ENCODE data around the gene VPS35L. TPM values are rescaled to one million over a fixed set of nuclear protein-coding genes. Genes with fewer than 3 reads are reported as not detected.

VPS35L gene
- total and polyA plus RNA-seq, 7 experiments from 2014 or later, result 38.6 to 52.0 (median 46.6) TPM

GRCh38 chr16:19515757-19516156 lies 39.7 kb upstream of the VPS35L start:
- ATAC-seq, result no peak
- H3K27me3 ChIP-seq (ENCODE audit: control insufficient read depth in 2 of 2, insufficient read depth in 2 of 2, low read length in 2 of 2), result no peaks in the 10 kb centered on the region
- H3K4me1 ChIP-seq (ENCODE audit: control insufficient read depth in 2 of 2, insufficient read depth in 2 of 2, low read length in 2 of 2), result peaks cover 3 to 5% of the 10 kb centered on the region in 2 donors
- no peak overlapping the region for H3K27ac ChIP-seq (ENCODE audit: low read depth, low read length)
- no peak overlapping the region for H3K4me3 ChIP-seq (ENCODE audit: low read length)
- ChIA-PET CTCF (interaction anchor here (0.6 kb wide), 1 partner anchor 49 kb away, joined by 3 read pairs; no protein-coding TSS in a partner anchor), POLR2A (no interaction called here)
- intact Hi-C loops (cut with micrococcal nuclease), result no loop called here
- no peaks in the 10 kb centered on the region for H3K9me3 Mint-ChIP-seq
- H3K9me3 ChIP-seq (ENCODE audit: control insufficient read depth in 2 of 3, low read length in 3 of 3), result no peaks in the 10 kb centered on the region
- H3K4me1 Mint-ChIP-seq, result peaks cover 27 to 59% (median 49%) of the 10 kb centered on the region in 7 donors
- H3K27me3 Mint-ChIP-seq, result no peaks in the 10 kb centered on the region
- H3K4me3 Mint-ChIP-seq, result no peak overlapping the region
- DNase-seq, result no peak
- peaks cover 0 to 43% (median 27%) of the 10 kb centered on the region in 5 donors for H3K36me3 Mint-ChIP-seq
- no peak overlapping the region for H3K27ac Mint-ChIP-seq
- H3K36me3 ChIP-seq (ENCODE audit: control insufficient read depth in 2 of 3, insufficient read depth in 3 of 3, low read length in 3 of 3), result peaks cover 0 to 26% (median 0%) of the 10 kb centered on the region in 3 experiments

- no peaks in the 10 kb centered on the region for H3K27me3 ChIP-seq (ENCODE audit: control insufficient read depth in 2 of 2, insufficient read depth in 2 of 2, low read length in 2 of 2)
- H3K9me3 ChIP-seq (ENCODE audit: control insufficient read depth in 2 of 3, low read length in 3 of 3), result no peaks in the 10 kb centered on the region
- peaks cover 40 to 76% (median 63%) of the 10 kb centered on the region in 7 donors for H3K4me1 Mint-ChIP-seq
- no peaks in the 10 kb centered on the region for H3K27me3 Mint-ChIP-seq
- no peak overlapping the region for H3K4me3 ChIP-seq (ENCODE audit: low read length)
- H3K9me3 Mint-ChIP-seq, result no peaks in the 10 kb centered on the region
- H3K36me3 Mint-ChIP-seq, result peaks cover 0 to 38% (median 22%) of the 10 kb centered on the region in 5 donors
- H3K27ac ChIP-seq (ENCODE audit: low read depth, low read length), result no peak overlapping the region
- H3K4me3 Mint-ChIP-seq, result no peak overlapping the region
- POLR2A ChIA-PET, result interaction anchor here (0.6 kb wide), 1 partner anchor 73 kb away, joined by 4 read pairs; no protein-coding TSS in a partner anchor
- DNase-seq, result no peak
- intact Hi-C loops (cut with micrococcal nuclease), result no loop called here
- CTCF ChIA-PET, result interaction anchor here (0.7 kb wide), 1 partner anchor 38 kb away, joined by 3 read pairs; the partner anchor contains the start of gene VPS35L
- peaks cover 0 to 26% (median 0%) of the 10 kb centered on the region in 3 experiments for H3K36me3 ChIP-seq (ENCODE audit: control insufficient read depth in 2 of 3, insufficient read depth in 3 of 3, low read length in 3 of 3)
- ATAC-seq, result no peak
- H3K27ac Mint-ChIP-seq, result peak overlapping the region in 1 of 9 donors; percentile 71
- H3K4me1 ChIP-seq (ENCODE audit: control insufficient read depth in 2 of 2, insufficient read depth in 2 of 2, low read length in 2 of 2), result peaks cover 13 to 15% of the 10 kb centered on the region in 2 donors
These were observed 37.9 kb upstream of the VPS35L start for GRCh38 chr16:19517424-19518089.

- Histone ChIP-seq H3K9me3 (ENCODE audit: control insufficient read depth in 2 of 3, low read length in 3 of 3) (no peaks in the 10 kb centered on the region), H3K4me1 (ENCODE audit: control insufficient read depth in 2 of 2, insufficient read depth in 2 of 2, low read length in 2 of 2) (peaks cover 15 to 20% of the 10 kb centered on the region in 2 donors), H3K4me3 (ENCODE audit: low read length) (no peak overlapping the region), H3K27ac (ENCODE audit: low read depth, low read length) (no peak overlapping the region), H3K27me3 (ENCODE audit: control insufficient read depth in 2 of 2, insufficient read depth in 2 of 2, low read length in 2 of 2) (no peaks in the 10 kb centered on the region), H3K36me3 (ENCODE audit: control insufficient read depth in 2 of 3, insufficient read depth in 3 of 3, low read length in 3 of 3) (peaks cover 0 to 26% (median 0%) of the 10 kb centered on the region in 3 experiments)
- Mint-ChIP-seq H3K4me1 (peaks cover 37 to 72% (median 63%) of the 10 kb centered on the region in 7 donors), H3K9me3 (no peaks in the 10 kb centered on the region), H3K36me3 (peaks cover 0 to 30% (median 22%) of the 10 kb centered on the region in 5 donors), H3K27ac (no peak overlapping the region), H3K27me3 (no peaks in the 10 kb centered on the region), H3K4me3 (no peak overlapping the region)
- DNase-seq (no peak), ATAC-seq (no peak)
- intact Hi-C loops (cut with micrococcal nuclease), result no loop called here
- ChIA-PET CTCF (no interaction called here), POLR2A (interaction anchor here (0.6 kb wide), 1 partner anchor 74 kb away, joined by 4 read pairs; no protein-coding TSS in a partner anchor)
These were observed 37.1 kb upstream of the VPS35L start for GRCh38 chr16:19518388-19518787.

- ATAC-seq (no peak), DNase-seq (no peak)
- H3K4me3 ChIP-seq (ENCODE audit: low read length), result peak overlapping the region; percentile 88
- peak overlapping the region; percentile 82 for H3K27ac ChIP-seq (ENCODE audit: low read depth, low read length)
- POLR2A ChIA-PET, result interaction anchor here (0.7 to 1.2 kb wide), 2 partner anchors 33 to 35 kb away, joined by 3 to 4 read pairs; partner anchors contain the start of gene VPS35L
- CTCF ChIA-PET, result interaction anchor here (0.7 to 1.3 kb wide), 2 partner anchors 18 to 1156 kb away, joined by 3 to 5 read pairs; no protein-coding TSS in a partner anchor
- intact Hi-C loops (cut with micrococcal nuclease), result loop anchor here in 1 of 2 donors (5.0 to 10.0 kb wide), 5 partner anchors 404 to 1984 kb away; partner anchors contain the start of genes ARL6IP1, SMG1 and THUMPD1
- peaks cover 0 to 26% (median 0%) of the 10 kb centered on the region in 3 experiments for H3K36me3 ChIP-seq (ENCODE audit: control insufficient read depth in 2 of 3, insufficient read depth in 3 of 3, low read length in 3 of 3)
- H3K4me1 ChIP-seq (ENCODE audit: control insufficient read depth in 2 of 2, insufficient read depth in 2 of 2, low read length in 2 of 2), result peaks cover 15 to 31% of the 10 kb centered on the region in 2 donors
- H3K9me3 Mint-ChIP-seq, result no peaks in the 10 kb centered on the region
- H3K27ac Mint-ChIP-seq, result peak overlapping the region; percentile 72 to 95 (median 88)
- peaks cover 49 to 78% (median 64%) of the 10 kb centered on the region in 7 donors for H3K4me1 Mint-ChIP-seq
- no peaks in the 10 kb centered on the region for H3K27me3 ChIP-seq (ENCODE audit: control insufficient read depth in 2 of 2, insufficient read depth in 2 of 2, low read length in 2 of 2)
- no peaks in the 10 kb centered on the region for H3K27me3 Mint-ChIP-seq
- peaks cover 3 to 18% (median 13%) of the 10 kb centered on the region in 5 donors for H3K36me3 Mint-ChIP-seq
- no peaks in the 10 kb centered on the region for H3K9me3 ChIP-seq (ENCODE audit: control insufficient read depth in 2 of 3, low read length in 3 of 3)
- peak overlapping the region; percentile 86 to 99 (median 95) for H3K4me3 Mint-ChIP-seq
These were observed 34.6 kb upstream of the VPS35L start for GRCh38 chr16:19520861-19521331.

- intact Hi-C loops (cut with micrococcal nuclease), result loop anchor here (1.0 to 10.0 kb wide), 7 partner anchors 13 to 1983 kb away; partner anchors contain the start of genes ARL6IP1 (in 1 of the 2), IQCK (in 1 of the 2), KNOP1 (in 1 of the 2) and SMG1 (in 1 of the 2)
- H3K4me1 ChIP-seq (ENCODE audit: control insufficient read depth in 2 of 2, insufficient read depth in 2 of 2, low read length in 2 of 2), result peaks cover 15 to 31% of the 10 kb centered on the region in 2 donors
These were observed 33.8 kb upstream of the VPS35L start, which contains the start of gene GDE1 for GRCh38 chr16:19521471-19522396. GDE1 (minus strand) TSS chr16:19522098; CDS start chr16:19521964, 134 bp downstream.

More at GRCh38 chr16:19521471-19522396, 33.8 kb upstream of the VPS35L start, which contains the start of gene GDE1:
- Mint-ChIP-seq H3K4me3 (peak within 1 kb of the TSS; percentile 86 to 99 (median 95)), H3K27ac (peak within 1 kb of the TSS; percentile 72 to 95 (median 88)), H3K4me1 (peaks cover 48 to 74% (median 63%) of the 10 kb centered on the region in 7 donors), H3K9me3 (no peaks in the 10 kb centered on the region), H3K27me3 (no peaks in the 10 kb centered on the region), H3K36me3 (peaks cover 0 to 15% (median 7%) of the 10 kb centered on the region in 5 donors)
- DNase-seq (peak; percentile 82 to 95 (median 89)), ATAC-seq (peak; percentile 88)
- Histone ChIP-seq H3K27ac (ENCODE audit: low read depth, low read length) (peak within 1 kb of the TSS; percentile 82), H3K4me3 (ENCODE audit: low read length) (peak within 1 kb of the TSS; percentile 88), H3K36me3 (ENCODE audit: control insufficient read depth in 2 of 3, insufficient read depth in 3 of 3, low read length in 3 of 3) (peaks cover 0 to 17% (median 0%) of the 10 kb centered on the region in 3 experiments), H3K27me3 (ENCODE audit: control insufficient read depth in 2 of 2, insufficient read depth in 2 of 2, low read length in 2 of 2) (no peaks in the 10 kb centered on the region), H3K9me3 (ENCODE audit: control insufficient read depth in 2 of 3, low read length in 3 of 3) (no peaks in the 10 kb centered on the region)
- POLR2A ChIA-PET, result interaction anchor here (0.7 to 1.2 kb wide), 2 partner anchors 32 to 34 kb away, joined by 3 to 4 read pairs; partner anchors contain the start of gene VPS35L
- CTCF ChIA-PET, result interaction anchor here (1.0 kb wide), 1 partner anchor 34 kb away, joined by 3 read pairs; the partner anchor contains the start of gene VPS35L
